Endothelial cell of umbilical vein (primary cell): ENCODE data around the gene MLX. TPM values are rescaled to one million over a fixed set of nuclear protein-coding genes. Genes with fewer than 3 reads are reported as not detected.

Source experiments
- BruUV-seq: library from RNA; stranded (reverse); fragments of 400-500 nt; replicated peaks from 2 replicates; lab custom pipeline; 2021; lab: Mats Ljungman, UMichigan
- CTCF ChIA-PET: fragments of 300-600, 350-600 bp; sonication (Branson Sonifier 250); formaldehyde crosslinking; loops from one replicate; lab custom pipeline; 2021; ENCODE audit warnings: antibody characterized with exemption, inconsistent platforms; lab: Charles Lee
- POLR2A ChIA-PET: fragments of 300-600, 350-600 bp; sonication (Branson Sonifier 250); formaldehyde crosslinking; loops from one replicate; lab custom pipeline; 2021; ENCODE audit warnings: antibody characterized with exemption, inconsistent platforms; lab: Charles Lee
- DNase-seq: peaks from one replicate; pipeline ENCODE4 v3.0.0-alpha.2; 2011; ENCODE audit warnings: low read depth, low spot score
- FAIRE-seq: peaks from 2 replicates; lab custom pipeline; 2011; peaks lifted over from hg19 to GRCh38; lab: Jason Lieb, UNC
- H2AFZ ChIP-seq: 2 replicates; pipeline ENCODE4 v1.6.0; 2012; ENCODE audit warnings: low read depth, low read length, control low read depth, inconsistent platforms
- H3K27ac ChIP-seq: 2 replicates; pipeline ENCODE4 v1.5.1; 2011; ENCODE audit warnings: low read depth, mild to moderate bottlenecking, control low read depth, low read length, moderate library complexity; ENCODE audit not compliant: insufficient read depth
- H3K27me3 ChIP-seq, 2 experiments: 2 replicates each; pipeline versions ENCODE4 v1.6.0 to v1.6.1; 2011; ENCODE audit warnings: low read length in 2 of 2, mixed read lengths in 1 of 2; ENCODE audit not compliant: control insufficient read depth in 2 of 2, insufficient read depth in 2 of 2
- H3K36me3 ChIP-seq, 2 experiments: 2 replicates in 1 of 2; 3 replicates in 1 of 2; pipeline ENCODE4 v1.5.1; 2011; ENCODE audit warnings: low read length in 2 of 2, mild to moderate bottlenecking in 1 of 2, moderate library complexity in 1 of 2; ENCODE audit not compliant: control insufficient read depth in 2 of 2, insufficient read depth in 2 of 2; ENCODE audit errors: extremely low read depth in 1 of 2
- H3K4me1 ChIP-seq: 3 replicates; pipeline ENCODE4 v1.5.1; 2011; ENCODE audit warnings: mild to moderate bottlenecking, low read length; ENCODE audit not compliant: control insufficient read depth, insufficient read depth; ENCODE audit errors: extremely low read depth
- H3K4me2 ChIP-seq: 2 replicates; pipeline ENCODE4 v1.6.1; 2011; ENCODE audit warnings: low read length, control low read depth, mixed read lengths; ENCODE audit not compliant: insufficient read depth
- H3K4me3 ChIP-seq, 3 experiments: fragments of 200-600 bp in 1 of 3; sonication (generic), shearing (Covaris generic) in 1 of 3; replicated peaks in 1 of 3; 2 replicates each; pipeline ENCODE4 v1.5.1; 2011 to 2016; ENCODE audit warnings: control low read depth in 3 of 3, low read length in 3 of 3, mild to moderate bottlenecking in 2 of 3, inconsistent platforms in 1 of 3, low read depth in 1 of 3, moderate library complexity in 1 of 3; ENCODE audit not compliant: insufficient read depth in 1 of 3
- H3K79me2 ChIP-seq: 2 replicates; pipeline ENCODE4 v1.6.0; 2012; ENCODE audit warnings: low read length, inconsistent platforms; ENCODE audit not compliant: control insufficient read depth, insufficient read depth
- H3K9ac ChIP-seq: replicated peaks from 2 replicates; pipeline ENCODE3; 2011; ENCODE audit warnings: low read length, control low read depth; ENCODE audit not compliant: insufficient read depth; ENCODE audit errors: extremely low read depth
- H3K9me1 ChIP-seq: replicated peaks from 3 replicates; pipeline ENCODE4 v1.6.0; 2011; ENCODE audit warnings: mild to moderate bottlenecking, low read length; ENCODE audit not compliant: control insufficient read depth, insufficient read depth; ENCODE audit errors: extremely low read depth
- H3K9me3 ChIP-seq: replicated peaks from 2 replicates; pipeline ENCODE4 v1.5.1; 2012; ENCODE audit warnings: low read length, inconsistent platforms; ENCODE audit not compliant: control insufficient read depth, insufficient read depth
- H4K20me1 ChIP-seq: replicated peaks from 2 replicates; pipeline ENCODE3; 2011; ENCODE audit warnings: mild to moderate bottlenecking, low read length; ENCODE audit not compliant: control insufficient read depth, insufficient read depth; ENCODE audit errors: extremely low read depth
- EZH2 ChIP-seq: IDR thresholded peaks from 2 replicates; pipeline ENCODE4 v1.6.1; 2012; ENCODE audit warnings: borderline replicate concordance, low read depth, mild to moderate bottlenecking, moderate library complexity, low read length, inconsistent platforms; ENCODE audit not compliant: severe bottlenecking
- FOS ChIP-seq: IDR thresholded peaks from 2 replicates; pipeline ENCODE4 v1.6.1; 2011; ENCODE audit warnings: mild to moderate bottlenecking, low read length, moderate library complexity, borderline replicate concordance; ENCODE audit not compliant: insufficient read depth
- GATA2 ChIP-seq: IDR thresholded peaks from 2 replicates; pipeline ENCODE4 v1.7.0; 2011; ENCODE audit warnings: low read depth, mild to moderate bottlenecking, moderate library complexity, mixed read lengths, low read length; ENCODE audit not compliant: insufficient read length, insufficient read depth
- JUN ChIP-seq: IDR thresholded peaks from 2 replicates; pipeline ENCODE4 v1.6.1; 2011; ENCODE audit warnings: borderline replicate concordance, low read depth; ENCODE audit not compliant: insufficient read length, insufficient read depth
- MYC ChIP-seq: IDR thresholded peaks from one replicate; pipeline ENCODE4 v1.6.1; 2011; ENCODE audit warnings: mild to moderate bottlenecking, low read depth, low read length
- POLR2A ChIP-seq: IDR thresholded peaks from 2 replicates; pipeline ENCODE4 v1.6.1; 2012; ENCODE audit warnings: low read depth, mild to moderate bottlenecking, control low read depth, low read length
- POLR2AphosphoS5 ChIP-seq: IDR thresholded peaks from 2 replicates; pipeline ENCODE4 v1.6.1; 2012; ENCODE audit warnings: low read depth, mild to moderate bottlenecking, control low read depth, low read length, moderate library complexity; ENCODE audit not compliant: insufficient read depth
- dilution Hi-C: fragments of 300-500 bp; cut with MboI; formaldehyde crosslinking; loops from one replicate; pipeline ENCODE4 v1.15.0; 2019; ENCODE audit warnings: low sequenced_read_pairs; ENCODE audit not compliant: extremely low pct_ligation_motif_present
- intact Hi-C: fragments of 100-400 bp; cut with micrococcal nuclease; formaldehyde crosslinking; loops from one replicate; pipeline ENCODE4 v1.10.0; 2022
- polyA plus RNA-seq, 4 experiments: library from polyadenylated mRNA; depleted of rRNA in 3 of 4; stranded (reverse) in 3 of 4; unstranded in 1 of 4; fragments of >200 nt; gene quantifications; 2 replicates each; pipeline versions ENCODE4 v1.2.1 to v1.2.3, GENCODE V29; 2011 to 2012; ENCODE audit warnings: missing spikeins in 1 of 4
- total RNA-seq: library from RNA; stranded (reverse); gene quantifications from 2 replicates; pipeline ENCODE4 v1.2.3, GENCODE V29; 2021
- TF ChIP-seq, protein P1 (sequence below): IDR thresholded peaks from 2 replicates; pipeline ENCODE4 v1.6.1; 2011; ENCODE audit not compliant: insufficient read depth, insufficient read length
- TF ChIP-seq, protein P2 (sequence below), 2 donors: IDR thresholded peaks; 1 replicate in 1 of 2; 2 replicates in 1 of 2; pipeline ENCODE4 v1.5.1; 2011; ENCODE audit warnings: low read length in 2 of 2, mild to moderate bottlenecking in 2 of 2, moderate library complexity in 2 of 2, control low read depth in 1 of 2, inconsistent platforms in 1 of 2, low read depth in 1 of 2; ENCODE audit not compliant: insufficient read depth in 1 of 2; ENCODE audit errors: extremely low read depth in 1 of 2

MLX gene
- total and polyA plus RNA-seq, 2 donors (not counting 3 experiments of a cell fraction or from before 2014, with no cell fraction given) = 40.3 to 42.7 TPM

- peaks cover 37% of the 10 kb centered on the region for H3K4me1 ChIP-seq
- H3K79me2 ChIP-seq = no peaks in the 10 kb centered on the region
- no TSS peak for BruUV-seq
- no peak overlapping the region for H3K27ac ChIP-seq
- ChIA-PET CTCF (interaction anchor here (3.8 kb wide), 1 partner anchor 203 kb away, joined by 94 read pairs; no protein-coding TSS in a partner anchor), POLR2A (no interaction called here)
- TF ChIP-seq FOS (no peak), MYC (no peak), GATA2 (no peak), POLR2A (no peak), JUN (no peak), EZH2 (no peak), POLR2AphosphoS5 (no peak)
- TF ChIP-seq, protein P1, sequence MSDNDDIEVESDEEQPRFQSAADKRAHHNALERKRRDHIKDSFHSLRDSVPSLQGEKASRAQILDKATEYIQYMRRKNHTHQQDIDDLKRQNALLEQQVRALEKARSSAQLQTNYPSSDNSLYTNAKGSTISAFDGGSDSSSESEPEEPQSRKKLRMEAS = no peak
- TF ChIP-seq, protein P2, sequence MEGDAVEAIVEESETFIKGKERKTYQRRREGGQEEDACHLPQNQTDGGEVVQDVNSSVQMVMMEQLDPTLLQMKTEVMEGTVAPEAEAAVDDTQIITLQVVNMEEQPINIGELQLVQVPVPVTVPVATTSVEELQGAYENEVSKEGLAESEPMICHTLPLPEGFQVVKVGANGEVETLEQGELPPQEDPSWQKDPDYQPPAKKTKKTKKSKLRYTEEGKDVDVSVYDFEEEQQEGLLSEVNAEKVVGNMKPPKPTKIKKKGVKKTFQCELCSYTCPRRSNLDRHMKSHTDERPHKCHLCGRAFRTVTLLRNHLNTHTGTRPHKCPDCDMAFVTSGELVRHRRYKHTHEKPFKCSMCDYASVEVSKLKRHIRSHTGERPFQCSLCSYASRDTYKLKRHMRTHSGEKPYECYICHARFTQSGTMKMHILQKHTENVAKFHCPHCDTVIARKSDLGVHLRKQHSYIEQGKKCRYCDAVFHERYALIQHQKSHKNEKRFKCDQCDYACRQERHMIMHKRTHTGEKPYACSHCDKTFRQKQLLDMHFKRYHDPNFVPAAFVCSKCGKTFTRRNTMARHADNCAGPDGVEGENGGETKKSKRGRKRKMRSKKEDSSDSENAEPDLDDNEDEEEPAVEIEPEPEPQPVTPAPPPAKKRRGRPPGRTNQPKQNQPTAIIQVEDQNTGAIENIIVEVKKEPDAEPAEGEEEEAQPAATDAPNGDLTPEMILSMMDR (IDR thresholded peaks at IDR 0.05; ENCODE audit: extremely low read depth in 1 of 2, insufficient read depth in 1 of 2, low read depth in 1 of 2, low read length in 2 of 2) = no peak
- no peak overlapping the region for H2AFZ ChIP-seq
- DNase-seq (no peak), FAIRE-seq (no peak)
- H3K4me3 ChIP-seq = no peak overlapping the region
- H3K9me3 ChIP-seq = no peaks in the 10 kb centered on the region
- no peaks in the 10 kb centered on the region for H3K36me3 ChIP-seq
- dilution Hi-C loops (no loop called here), intact Hi-C loops (loop anchor here (10.0 kb wide), 2 partner anchors 390 to 500 kb away; partner anchors contain the start of gene NKIRAS2)
- no peaks in the 10 kb centered on the region for H4K20me1 ChIP-seq
- no peaks in the 10 kb centered on the region for H3K9me1 ChIP-seq
- no peak overlapping the region for H3K4me2 ChIP-seq
- no peaks in the 10 kb centered on the region for H3K27me3 ChIP-seq
- H3K9ac ChIP-seq = no peak overlapping the region
Measured at GRCh38 chr17:42525221-42525620, 41.7 kb upstream of the MLX start.
